ENCODE data around the gene POU3F3.

The POU3F3 gene

DNA sequence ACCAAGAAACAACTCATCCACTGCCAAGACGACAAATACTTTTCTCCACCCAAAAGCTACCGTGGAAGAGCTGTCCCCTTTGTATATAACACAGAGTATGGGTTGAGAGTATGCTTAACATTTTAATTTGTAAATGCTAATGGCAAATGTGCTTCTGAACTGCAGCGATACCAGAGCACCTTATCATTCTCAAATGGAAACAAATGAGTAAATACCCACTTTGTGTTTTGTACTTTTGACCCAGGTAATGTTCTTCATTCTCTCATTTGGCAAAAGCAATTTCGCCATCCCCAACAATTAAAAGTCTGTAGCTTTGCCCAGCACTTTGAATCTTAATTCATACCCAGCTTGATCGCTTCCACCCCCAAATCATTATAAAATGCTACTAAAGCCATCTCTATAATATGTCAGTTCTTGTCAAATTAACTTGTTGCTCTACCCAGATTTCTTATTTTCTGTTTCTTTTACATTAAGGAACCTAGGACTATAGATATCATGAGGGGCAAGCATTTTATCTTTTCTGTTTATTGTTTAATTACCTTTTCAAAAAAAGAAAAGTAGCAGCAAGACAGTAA lies 6.2 kb upstream of the POU3F3 start:
- DNase-seq, result no peak

GRCh38 chr2:104848526-104848925 lies 5.4 kb upstream of the POU3F3 start:
- no peak for DNase-seq

GRCh38 chr2:104849101-104849500 lies 4.8 kb upstream of the POU3F3 start:
- no peak for DNase-seq

DNA sequence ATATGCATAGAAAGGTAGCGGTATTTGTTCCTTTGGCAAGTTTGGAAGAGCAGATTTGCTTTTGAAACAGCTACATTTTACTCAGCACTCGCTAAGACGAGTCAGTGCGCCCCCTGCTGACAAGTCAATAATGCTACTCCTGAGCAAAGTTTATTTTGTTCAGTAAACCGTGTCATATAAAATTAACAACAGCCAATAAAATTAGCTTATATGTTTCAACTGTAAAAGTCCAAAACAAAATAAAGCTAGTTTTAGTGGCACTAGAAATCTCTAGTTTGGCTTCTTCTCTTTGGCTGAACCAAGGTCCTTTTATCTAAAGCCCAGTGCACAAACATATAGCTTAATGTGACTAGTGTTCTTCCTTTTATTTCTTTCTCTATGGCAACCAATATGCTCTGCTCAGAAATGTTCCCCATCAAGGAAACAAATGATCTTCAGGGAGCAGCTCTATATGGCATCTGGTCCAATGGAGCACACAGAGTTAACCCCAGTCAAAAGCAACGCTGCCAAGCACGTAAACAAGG lies 4.2 kb upstream of the POU3F3 start:
- DNase-seq, result peak; percentile 70

DNA sequence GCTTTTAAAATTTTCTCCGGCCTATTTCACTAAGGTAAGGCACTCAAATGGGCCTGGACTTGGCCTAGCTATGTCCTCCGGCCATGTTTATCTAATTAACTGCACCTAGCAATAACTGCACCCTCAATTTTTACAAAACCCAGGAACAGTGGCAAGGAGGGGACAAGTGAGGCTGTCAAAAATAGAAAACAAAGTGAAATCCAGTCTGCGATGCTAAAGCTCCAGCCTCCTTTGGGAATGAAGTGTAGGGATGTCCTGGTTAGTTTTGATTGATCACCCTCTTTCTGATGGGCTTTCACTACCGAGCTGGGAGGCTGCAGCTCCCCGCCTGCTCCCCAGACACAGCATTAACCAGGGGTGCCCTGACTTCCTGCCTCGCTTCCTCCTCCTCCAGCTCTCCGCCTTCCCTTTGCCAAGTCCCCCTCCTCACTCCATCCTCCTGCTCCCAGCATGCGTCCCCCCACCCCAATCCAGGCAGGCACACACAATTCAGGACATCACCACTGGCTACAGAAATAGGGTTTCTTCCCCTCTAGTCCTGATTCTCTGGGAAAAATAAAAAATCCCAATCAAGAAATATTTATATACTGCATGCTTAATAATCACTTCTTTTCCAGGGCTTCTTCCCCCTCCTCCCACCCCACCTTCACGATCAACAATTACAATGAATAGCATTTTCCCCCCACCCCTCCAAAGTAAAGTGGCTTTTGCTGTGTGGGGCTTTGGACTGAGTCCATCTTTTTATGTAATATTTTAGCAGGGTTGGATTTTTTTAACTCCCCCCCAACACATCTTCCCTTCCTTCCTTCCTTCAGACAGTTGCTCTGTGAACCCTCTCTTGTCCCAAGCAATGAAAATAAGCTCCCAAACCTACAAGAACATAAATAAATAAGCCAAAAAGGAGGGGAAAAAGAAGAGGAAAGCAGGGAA lies 3.3 kb upstream of the POU3F3 start:
- DNase-seq, result no peak

DNA sequence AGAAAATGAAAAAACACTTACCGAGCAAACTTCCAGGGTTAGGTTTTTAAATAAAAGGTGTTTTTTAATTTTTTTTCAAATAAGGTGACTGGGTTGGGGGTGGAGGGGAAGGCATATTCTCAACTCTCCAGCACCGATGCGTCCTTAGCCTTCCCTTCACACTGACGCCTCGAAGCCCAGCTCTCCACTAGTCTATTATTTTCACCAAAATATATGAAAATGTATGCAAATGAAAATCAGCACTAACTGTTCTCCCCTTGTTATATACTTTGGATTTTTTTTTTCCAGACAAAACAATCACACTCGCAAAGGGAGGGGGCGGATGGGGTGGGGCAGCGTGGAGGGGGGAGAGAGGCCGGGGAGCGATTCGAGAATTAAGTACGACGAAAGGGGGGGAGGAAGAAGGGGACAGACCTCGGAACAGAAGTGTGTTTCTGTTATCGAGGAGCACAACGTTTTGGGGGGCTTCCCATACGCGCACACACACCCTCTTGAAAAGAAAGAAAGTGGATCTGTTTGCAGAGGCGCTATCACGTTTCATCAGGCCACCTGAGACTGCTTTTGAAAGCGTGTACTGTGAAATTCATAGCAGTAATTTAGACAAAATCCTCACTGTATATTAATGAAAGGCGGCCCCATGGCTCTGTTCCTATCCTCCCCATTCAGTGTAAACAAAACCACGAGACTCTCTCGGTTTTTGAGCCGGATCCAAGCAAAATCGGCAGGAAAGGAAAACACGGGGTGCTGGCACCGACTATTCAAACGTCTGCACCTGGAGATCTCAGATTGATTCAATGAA lies 2.4 kb upstream of the POU3F3 start:
- no peak for DNase-seq

DNA sequence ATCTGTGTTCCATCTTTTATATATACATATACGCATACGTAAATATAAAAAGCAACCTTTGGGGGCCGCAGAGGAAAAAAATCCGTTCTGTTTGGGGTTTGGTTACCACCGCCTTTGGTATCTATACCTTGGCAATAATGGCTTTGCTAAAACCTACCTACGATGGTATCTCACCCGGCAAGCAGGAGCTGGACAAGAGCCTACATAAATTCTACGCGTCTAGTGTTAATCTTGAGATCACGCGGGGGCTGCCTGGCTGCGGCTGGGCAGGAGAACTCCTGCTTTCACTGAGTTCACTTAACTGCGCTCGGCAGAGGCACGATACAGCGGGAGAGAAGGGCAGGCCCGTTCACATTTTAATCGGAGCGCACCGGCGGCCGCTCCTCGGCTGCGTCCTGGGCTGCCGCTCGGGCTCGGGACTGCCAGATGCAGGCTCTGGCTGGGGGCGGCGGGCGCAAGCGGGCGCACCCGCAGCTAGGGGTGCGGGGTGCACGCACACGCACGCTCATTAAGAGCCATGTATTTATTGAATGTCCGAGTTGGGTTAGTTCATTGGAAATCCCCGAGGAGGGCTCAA lies 1.7 kb upstream of the POU3F3 start:
- no peak for DNase-seq

DNA sequence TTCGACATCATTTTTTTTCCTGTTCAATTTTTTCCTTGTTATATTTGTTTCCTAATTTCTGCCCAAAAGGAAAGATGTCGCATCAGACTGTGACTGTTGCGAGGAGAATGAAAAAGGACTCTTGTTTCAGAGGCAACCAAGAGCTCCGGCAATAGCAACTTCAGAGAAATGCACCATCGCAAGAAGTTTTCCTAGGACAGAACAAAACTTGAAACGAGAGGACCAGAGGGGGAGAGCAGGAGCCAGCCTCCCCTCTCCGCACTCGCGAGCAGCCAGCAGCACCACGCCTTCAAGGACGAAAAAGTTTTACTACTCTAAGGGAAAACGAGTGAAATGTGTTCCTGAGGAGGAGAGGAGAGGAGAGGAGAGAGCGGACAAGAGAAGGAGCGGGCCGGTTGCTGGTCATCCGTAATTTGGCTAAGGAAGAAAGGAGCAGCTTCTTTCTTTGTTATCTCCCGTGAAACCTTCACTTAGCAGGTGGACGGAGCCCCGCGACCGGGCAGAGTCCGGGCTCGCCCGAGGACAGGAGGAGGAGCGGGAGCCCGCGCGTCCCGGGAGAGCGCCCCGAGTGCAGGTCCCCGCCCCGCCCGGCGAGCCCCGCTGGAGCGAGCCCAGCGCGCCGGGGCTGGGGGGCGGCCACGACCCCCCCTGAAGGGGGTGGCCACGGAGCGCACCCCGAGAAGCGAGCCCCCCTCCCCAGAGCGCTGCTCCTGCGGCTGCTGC lies 744 bp downstream of the POU3F3 start:
- DNase-seq, result no peak

- DNase-seq, result no peak
These were observed 1.5 kb downstream of the POU3F3 start for GRCh38 chr2:104855221-104856085.

DNA sequence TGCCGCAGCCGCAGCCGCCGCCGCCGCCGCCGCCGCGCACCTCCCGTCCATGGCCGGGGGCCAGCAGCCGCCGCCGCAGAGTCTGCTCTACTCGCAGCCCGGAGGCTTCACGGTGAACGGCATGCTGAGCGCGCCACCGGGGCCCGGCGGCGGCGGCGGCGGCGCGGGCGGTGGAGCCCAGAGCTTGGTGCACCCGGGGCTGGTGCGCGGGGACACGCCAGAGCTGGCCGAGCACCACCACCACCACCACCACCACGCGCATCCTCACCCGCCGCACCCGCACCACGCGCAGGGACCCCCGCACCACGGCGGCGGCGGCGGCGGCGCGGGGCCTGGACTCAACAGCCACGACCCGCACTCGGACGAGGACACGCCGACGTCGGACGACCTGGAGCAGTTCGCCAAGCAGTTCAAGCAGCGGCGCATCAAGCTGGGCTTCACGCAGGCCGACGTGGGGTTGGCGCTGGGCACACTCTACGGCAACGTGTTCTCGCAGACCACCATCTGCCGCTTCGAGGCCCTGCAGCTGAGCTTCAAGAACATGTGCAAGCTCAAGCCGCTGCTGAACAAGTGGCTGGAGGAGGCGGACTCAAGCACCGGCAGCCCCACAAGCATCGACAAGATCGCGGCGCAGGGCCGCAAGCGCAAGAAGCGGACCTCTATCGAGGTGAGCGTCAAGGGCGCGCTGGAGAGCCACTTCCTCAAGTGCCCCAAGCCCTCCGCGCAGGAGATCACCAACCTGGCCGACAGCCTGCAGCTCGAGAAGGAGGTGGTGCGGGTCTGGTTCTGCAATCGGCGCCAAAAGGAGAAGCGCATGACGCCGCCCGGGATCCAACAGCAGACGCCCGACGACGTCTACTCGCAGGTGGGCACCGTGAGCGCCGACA lies 2.4 kb downstream of the POU3F3 start:
- DNase-seq, result no peak

GRCh38 chr2:104856973-104857261 lies 3.0 kb downstream of the POU3F3 start:
- DNase-seq, result no peak

GRCh38 chr2:104857262-104858005 lies 3.5 kb downstream of the POU3F3 start:
- no peak for DNase-seq

GRCh38 chr2:104858006-104858978 lies 4.4 kb downstream of the POU3F3 start:
- no peak for DNase-seq

DNA sequence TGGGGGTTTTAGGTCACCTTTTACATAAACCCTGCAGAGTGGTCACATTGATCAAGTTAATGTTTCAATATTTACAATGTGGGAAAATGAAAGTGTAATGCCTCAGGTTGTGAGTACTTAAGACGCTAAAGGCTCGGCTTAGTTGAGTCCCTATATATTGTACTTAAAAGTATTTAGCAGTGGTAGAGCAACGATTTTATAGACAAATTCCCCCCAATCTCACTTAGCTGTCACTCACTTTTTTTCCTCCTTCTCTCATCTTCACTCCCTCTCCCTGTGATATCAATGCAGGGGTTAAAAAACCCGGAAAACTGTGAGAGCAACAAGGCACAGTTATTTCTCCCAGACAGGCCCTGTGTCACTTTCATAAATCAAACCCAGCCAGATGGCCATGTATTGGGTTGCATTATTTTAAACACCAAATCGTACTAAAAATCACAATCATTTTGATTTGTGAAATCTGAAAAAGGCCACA lies 5.4 kb downstream of the POU3F3 start:
- no peak for DNase-seq

DNA sequence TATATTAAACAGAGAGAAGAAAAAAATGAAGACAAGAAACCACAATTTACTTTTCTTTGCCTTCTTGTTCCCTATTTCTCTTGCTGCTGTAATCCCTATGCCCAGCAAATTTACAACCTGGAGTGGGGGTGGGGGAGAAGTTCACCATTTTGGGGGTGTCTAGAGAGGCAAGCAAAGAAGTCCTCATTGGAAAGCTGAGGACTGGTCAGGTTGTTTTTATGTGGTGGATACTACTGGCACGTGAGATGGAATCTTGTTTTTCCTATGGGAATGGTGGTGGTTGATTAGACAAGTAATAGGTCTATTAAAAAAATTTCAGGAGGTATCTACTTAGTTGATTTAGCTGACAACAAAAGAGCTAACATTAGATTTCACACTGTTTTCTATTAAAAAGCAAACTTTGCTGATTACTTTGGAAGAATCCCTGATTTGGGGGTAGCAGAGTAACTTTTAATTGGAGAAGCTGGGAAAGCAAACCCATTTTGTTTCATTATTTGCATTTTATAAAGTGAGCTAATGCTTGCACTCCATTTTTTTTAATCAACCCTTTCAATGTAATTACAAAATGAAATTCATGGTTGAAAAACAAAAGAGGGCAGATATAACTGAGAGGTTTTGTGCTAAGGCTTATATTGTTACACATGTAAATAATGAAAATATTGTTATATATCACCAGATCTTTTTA lies 6.0 kb downstream of the POU3F3 start:
- DNase-seq, result no peak

DNA sequence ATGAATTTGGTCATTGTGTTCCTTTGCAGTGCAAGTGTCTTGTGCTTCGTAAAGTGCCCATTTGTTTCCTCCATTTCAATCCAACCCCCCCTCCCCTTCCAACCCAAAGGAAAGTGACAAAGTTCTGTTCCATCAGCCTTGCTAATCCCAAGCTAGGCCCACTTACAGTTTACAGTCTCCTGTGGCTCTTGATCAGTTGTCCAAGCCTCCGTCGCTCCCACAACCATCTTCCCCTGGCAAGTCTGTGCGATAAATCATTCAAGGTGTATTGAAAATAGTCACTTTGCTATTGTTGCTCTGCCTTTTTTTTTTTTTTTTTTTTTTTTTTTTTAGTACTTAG lies 6.5 kb downstream of the POU3F3 start:
- no peak for DNase-seq

DNA sequence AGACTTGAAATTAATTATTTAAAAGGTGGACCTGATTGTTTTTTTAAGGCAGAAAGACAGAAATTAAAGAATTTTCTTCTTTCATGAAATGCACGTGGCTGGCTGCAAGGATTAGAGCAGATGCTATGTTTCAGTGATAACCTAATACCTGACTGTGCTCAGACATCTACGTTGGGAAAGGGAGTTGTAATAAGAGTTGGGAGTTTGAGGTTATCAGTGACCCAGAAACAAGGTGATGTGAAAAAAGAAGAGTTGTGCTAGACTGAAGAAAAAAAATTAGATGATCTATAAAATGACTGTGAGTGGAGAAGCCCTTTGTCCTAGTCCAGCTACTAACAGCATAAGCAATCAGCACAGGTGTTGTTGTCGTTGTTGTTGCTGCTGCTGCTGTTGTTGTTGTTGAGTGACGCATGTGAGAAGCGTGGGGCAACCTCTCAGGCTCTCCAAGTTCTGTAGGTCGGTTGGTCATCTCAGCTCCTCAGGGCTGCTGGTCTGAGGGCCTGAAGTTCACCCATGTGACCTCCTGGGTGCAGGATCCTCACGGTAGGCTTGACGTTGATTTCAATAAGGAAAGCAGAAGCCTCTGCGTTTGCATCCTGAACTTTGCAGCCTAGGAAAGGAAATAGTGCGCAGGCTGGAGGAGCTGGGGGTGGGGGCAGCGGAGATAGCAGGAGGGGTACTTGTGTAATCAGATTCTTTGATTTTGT lies 7.6 kb downstream of the POU3F3 start:
- DNase-seq, result no peak
